Islet of Langerhans (tissue), 1 donor: Measurements from ENCODE around the gene CIAO2B.

Experiments used
- FAIRE-seq: peaks from one replicate; lab custom pipeline; 2011; peaks lifted over from hg19 to GRCh38; lab: Jason Lieb, UNC

CIAO2B gene

GRCh38 chr16:66919569-66920298 is 14.5 kb downstream of the CIAO2B start:
- FAIRE-seq, result no peak

DNA sequence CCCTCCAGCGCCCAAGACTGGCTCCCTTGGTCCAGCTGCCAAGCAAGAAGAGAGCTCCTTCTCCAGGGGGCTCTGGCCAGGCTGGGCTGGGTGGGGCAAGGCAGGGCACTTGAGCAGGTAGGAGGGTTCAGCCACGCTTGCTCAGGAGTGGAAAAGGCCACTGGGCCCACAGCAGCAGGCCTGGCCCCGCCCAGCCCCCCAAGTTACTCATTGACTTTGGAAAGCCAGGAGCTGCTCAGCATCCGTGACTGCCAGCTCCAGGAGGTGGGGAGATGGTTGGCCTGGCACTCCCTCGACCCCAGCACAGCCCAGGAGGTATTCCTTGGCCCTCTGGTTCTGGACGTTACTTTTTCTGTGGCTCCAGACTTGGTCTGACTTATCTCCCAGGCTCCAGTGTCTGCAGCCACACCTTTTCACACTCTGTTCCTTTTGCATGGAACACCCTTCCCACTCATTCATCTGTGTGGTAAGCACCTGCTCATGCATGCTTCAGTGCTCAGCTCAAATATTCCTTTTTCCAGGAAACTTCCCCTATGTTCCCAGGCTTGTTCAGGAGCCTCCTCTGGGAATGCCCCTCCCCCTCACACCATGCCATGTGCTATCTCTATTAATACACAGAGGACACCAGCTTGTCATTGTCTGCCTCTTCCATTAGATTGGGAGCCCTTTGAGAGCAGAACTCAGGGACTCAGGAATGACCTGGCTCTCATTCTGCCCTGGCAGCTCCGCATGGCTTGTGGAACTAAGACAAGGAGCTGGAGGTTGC is 15.2 kb downstream of the CIAO2B start, which contains the start of gene CDH16:
TSS of gene CDH16 (minus strand) at position 83 of the 766 bp plus-strand sequence. CDS start 820 bp downstream, outside the sequence.
- no peak for FAIRE-seq

DNA sequence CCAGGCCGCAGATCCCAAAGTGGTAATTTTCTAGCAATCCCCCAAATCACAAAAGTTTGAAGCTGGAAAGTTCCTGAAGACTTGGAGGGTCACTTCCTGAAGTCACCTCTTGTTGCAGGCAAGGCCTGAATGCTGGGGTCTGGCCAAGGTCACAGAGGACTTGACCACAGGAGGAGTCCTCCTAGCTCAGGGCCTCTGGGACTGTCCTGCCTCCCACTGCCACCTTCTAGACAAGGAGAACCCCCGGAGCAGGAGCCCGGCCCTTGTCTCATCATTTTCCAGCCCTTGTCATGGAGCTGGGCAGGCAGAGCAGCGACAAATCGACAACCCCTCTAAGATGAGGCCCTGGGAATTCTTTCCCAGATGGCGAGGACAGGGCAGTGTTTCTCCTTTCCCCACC is 15.8 kb downstream of the CIAO2B start:
- FAIRE-seq, result no peak

DNA sequence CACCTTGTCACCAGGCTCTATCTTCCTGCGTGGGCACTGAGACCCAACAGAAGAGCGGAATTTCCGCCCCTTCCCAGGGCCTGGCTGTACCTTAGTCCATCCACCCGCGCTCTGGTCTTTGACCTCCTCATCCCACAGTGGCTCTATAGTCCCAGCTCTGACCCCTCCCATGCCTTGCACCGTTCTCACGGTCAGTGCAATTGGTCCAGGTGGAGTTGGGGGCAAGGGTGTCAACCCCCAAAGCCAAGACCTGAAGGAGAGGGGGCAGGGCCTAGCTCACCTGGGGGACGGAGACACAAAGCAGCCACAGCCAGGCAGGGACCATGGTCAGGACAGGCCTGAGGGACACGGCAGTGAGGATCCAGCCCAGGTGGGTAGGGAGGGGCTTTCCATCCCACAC is 16.5 kb downstream of the CIAO2B start:
- no peak for FAIRE-seq

GRCh38 chr16:66916518-66916917 is 17.7 kb downstream of the CIAO2B start:
- no peak for FAIRE-seq

GRCh38 chr16:66915041-66915440 is 19.2 kb downstream of the CIAO2B start:
- FAIRE-seq, result no peak

DNA sequence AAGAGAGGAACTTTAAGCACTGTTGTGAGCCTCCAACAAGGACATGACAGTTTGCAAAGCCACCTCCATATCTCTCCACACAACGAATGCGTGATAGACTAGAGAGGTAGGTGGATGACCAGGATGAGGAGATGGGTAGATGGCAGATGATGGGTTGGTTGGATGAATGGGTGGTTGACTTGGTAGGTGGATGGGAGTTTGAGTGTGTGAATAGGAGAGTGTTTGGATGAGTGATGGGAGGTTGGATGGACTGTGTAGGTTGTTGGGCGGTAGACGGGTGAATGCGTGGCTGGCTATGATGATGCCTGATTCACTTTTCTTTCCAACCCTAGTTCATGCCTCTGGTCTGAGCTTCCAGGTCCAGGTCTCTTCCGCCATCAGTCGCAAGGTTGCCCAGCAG is 19.7 kb downstream of the CIAO2B start:
- FAIRE-seq, result no peak

GRCh38 chr16:66913711-66914110 is 20.5 kb downstream of the CIAO2B start:
- no peak for FAIRE-seq

DNA sequence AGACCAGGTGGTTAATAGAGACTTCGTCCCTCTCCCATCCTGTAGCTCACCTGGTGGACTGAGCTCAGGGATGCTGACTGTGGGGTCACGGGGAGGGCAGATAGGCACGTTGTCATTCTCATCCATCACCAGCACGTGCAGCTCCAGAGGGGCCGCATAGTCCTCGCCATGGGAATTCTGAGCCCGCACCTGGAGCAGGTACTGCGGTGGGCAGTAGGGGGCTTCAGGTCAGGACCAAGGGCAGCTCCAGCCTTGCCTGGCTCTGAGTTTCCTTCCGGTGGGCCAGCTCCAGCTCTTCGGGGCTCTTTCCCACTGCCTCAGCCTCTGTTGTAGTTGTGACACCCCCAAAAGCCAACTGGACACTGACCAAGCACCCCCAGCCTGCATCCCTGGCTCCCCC is 21.1 kb downstream of the CIAO2B start:
- no peak for FAIRE-seq

DNA sequence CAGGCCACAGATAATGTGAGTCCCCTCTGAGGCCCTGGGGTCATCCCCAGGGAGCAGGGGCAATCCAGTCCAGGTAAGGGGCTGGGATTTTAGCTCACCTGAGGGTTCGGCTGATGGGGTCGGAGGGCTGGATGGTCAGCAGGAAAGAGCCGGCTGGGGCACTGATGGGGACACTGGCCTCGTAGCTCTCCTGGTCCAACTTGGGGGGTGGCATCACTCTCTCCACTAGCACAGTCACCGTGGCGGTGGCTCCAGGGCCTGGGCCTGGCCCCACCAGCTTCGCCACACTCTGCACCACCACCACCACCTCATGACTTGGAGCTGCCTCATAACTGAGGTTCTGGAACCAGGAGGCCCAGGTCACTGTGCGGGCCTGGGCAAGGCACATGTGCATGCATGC is 22.4 kb downstream of the CIAO2B start:
- FAIRE-seq, result no peak

- no peak for FAIRE-seq
Observed at GRCh38 chr16:66911112-66911511, 23.1 kb downstream of the CIAO2B start.

DNA sequence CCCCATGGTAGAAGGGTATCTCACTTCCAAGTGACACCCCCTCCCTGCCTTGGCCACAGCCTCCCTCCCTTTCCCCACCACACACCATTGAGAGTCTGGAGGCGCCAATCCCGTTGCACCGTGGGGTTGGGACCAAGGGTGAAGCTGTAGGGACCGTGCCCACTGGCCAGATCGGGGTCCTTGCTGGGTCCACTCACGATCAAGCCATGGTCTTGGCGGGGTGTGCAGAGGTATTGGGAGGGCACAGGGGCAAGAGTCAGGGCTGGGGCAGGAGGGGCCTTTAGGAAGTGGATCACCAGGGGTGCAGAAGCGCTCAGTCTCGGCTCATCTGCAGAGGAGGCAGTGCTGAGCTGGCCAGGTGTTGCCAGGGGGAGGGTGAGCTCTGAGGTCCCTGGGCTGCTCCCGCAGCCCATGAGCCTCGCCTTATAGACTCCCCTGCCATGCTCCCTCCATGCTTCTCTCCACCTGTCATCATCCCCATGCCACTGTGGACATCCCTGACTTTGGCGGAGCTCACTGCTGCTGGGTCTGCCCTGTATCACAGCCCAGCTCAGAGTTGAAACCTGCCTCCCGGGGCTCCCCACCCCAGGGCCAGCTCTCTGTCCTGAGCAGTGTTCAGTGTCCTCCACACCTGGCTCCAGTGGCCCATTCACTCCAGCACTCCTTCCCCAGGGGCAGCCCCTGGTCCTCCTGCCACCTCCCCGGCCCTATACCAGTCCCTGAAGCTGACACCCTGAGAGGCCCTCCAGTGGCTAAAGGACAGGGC is 23.8 kb downstream of the CIAO2B start:
- no peak for FAIRE-seq

DNA sequence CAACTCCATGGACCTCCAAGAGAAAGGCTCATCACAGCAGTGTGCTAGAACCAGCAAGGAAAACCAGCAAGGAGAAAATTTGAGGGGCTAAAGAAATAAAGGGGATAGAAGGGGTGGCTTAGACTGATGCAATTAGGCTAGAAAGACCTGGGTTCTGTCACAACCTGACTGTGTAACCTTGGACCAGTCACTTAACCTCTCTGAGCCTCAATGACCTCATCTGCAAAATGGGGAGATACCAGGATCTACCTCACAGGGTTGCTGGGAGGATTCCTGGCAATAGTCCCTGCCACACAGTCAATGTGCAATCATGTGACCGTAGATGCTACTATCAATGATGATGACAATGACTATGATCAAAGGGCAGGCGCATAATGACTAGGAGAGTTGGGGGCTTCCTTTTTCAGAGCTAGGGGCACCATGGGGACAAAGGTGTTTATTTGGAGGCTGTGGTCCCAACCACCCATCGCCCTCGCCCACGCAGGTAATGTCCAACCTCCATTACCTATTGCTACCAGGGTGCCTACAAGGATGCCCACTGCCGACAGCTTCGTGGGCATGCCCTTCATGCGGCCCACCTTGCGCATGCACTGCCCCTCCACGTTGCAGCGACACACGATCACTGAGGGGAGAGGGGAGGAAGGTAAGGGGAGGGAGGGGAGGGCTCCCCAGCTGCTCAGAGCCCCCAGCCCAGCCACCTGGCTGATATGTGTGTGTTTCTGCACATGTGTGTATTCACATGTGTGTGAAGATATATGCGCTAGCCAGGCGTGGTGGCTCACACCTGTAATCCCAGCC is 25.2 kb downstream of the CIAO2B start:
- no peak for FAIRE-seq

DNA sequence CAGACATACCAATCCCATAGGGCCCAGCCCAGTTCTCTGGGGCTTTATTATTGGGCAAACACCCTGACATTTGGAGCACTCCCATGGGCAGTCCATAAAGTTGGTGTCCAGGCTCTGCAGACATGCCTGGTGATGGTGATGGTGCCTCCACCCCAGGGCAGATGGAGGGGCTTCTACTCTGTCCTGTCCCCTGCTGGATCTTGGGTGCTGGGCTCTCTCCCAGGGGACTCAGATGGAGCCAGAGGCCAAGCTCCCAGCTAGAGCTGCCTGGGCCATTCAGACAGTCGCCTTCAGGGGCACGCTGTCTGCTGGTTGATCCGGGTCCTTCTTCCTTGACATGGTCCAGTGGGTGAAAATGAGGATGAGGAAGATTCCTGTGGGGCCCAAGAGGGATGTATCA is 26.1 kb downstream of the CIAO2B start:
- FAIRE-seq, result no peak

- no peak for FAIRE-seq
Observed at GRCh38 chr16:66906916-66907836, 27.0 kb downstream of the CIAO2B start.

- FAIRE-seq, result no peak
Observed at GRCh38 chr16:66905633-66906539, 28.3 kb downstream of the CIAO2B start.

- no peak for FAIRE-seq
Observed at GRCh38 chr16:66904846-66905632, 29.2 kb downstream of the CIAO2B start.

DNA sequence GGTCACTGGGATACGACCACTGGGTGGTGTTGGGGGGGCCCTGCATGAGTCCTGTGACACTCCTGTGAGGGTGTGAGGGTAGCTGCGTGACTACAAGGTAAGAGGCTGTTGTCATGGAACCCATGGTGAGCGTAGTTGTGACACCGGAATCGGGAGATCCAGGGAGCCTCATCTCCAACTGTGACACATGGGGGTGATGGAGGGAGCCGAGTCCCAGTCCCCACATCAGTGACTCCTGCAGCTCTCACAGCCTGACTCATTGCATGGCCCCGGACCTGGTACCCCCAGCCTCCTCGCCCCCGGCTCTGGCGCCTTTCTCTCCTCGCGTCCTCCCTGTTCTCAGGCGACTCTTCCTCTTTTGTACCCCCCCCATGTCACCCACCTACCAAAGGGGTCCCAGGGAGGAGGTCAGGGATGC is 29.8 kb downstream of the CIAO2B start:
- FAIRE-seq, result no peak
